HG03175 (cell line): ENCODE data around the gene TLCD1.
"Not testable (repeated sequence)": the region's sequence is repeated elsewhere in the genome, so short reads cannot be mapped to it uniquely, and the experiment has no call there.

Experiments
- ATAC-seq: cut with Tn5 transposase; IDR thresholded peaks from one replicate; pipeline ENCODE4 v1.9.1; 2021; ENCODE audit warnings: mild to moderate bottlenecking, moderate library complexity; ENCODE audit not compliant: unreplicated experiment

TLCD1 gene

DNA sequence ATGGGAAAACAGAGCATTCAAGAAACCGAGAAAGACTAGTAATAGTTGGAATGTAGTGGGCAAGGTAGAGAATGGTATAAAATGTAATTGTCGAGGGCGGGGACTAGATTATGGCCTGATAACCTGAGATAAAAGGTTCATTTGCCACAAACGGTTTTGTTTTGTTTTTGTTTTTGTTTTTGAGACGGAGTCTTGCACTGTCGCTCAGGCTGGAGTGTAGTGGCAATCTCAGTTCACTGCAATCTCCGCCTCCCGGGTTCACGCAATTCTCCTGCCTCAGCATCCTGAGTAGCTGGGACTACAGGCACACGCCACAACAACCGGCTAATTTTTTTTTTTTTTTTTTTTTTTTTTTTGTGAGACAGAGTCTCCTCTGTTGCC lies 3.9 kb upstream of the TLCD1 start:
- no peak for ATAC-seq

DNA sequence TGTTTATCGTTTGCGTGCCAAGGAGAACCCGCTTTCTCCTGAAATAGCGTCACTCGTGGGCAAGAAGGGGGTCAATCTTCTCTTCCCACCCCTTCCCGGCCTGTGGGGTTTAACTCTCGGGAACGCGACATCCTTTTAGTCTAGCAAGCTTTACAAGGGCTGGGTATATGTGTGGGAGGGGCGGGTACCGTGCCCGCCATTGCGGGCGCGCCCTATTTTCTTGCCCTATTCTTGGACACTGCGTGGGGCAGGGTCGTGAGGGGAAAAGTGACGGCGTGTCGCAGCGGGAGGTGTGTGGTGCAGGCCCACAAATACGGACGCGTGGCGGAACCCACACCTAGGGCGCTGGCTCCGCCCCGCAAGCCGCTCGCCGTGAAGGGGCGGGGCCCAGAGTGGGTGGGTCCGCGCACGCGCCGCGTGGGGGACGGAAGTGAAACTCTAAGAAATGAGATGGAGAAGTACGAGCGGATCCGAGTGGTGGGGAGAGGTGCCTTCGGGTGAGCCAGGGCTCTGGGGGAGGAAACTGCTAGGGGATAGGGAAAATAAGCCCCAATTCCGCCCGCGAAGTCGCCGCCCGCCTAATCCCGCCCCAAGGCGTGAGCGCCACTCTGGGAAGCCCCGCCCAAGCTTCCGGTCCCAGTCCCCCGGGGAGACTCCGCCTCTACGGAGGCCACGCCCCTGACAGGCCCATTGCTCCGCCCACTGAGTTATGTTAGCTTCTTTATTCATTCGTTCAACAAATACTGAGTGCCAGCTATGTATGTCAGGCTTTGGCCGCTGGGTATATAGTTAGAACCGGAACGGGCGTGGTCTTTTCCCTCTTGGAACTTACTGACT lies 2.5 kb upstream of the TLCD1 start, which contains the start of gene NEK8:
Gene NEK8 (plus strand): TSS at position 425 of the 837 bp plus-strand sequence. CDS start 26 bp downstream, at position 451.
- peak; percentile 39 for ATAC-seq

DNA sequence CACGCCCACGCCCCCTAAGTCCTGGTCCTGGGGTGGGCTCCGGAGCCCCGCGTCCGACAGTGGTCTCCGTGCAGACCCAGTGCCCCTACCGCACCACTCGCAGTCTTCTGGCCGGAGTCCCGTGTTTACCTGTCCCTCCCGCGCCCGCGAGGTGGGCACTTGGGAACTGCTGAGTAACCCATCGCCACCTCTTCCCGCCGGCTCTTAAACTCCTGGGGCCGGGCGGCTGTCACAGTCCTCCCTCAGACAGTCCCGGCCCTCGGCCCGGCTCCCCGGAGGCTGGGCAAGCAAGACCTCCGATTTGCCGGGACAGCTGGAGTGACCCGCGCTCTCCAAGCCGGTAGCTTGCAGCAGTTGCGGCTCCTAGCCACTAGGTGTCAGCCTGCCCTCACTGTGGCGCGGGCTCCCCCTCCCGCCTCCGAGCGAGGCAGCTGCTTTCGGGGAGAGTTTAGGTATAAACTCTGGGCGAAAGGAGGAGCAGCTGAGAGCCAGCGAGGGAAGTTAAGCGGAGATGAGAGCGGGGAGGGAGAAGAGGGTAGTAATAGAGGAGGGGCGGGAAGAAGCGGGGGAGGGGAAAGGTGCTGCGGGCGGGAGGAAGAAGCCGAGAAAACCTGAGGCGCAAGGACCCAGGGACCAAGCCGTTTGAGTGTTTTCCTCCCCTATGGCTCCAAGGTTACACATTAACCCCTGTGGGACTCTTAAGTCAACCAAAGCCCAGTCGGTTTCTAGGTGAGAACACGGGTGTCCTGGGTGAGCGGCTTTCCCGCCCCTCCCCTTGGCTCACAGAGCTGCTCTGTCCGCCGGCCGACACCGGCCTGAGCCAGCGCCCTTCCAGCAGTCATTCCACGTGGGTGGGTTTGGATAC lies 826 bp upstream of the TLCD1 start:
- ATAC-seq = peak; percentile 43

DNA sequence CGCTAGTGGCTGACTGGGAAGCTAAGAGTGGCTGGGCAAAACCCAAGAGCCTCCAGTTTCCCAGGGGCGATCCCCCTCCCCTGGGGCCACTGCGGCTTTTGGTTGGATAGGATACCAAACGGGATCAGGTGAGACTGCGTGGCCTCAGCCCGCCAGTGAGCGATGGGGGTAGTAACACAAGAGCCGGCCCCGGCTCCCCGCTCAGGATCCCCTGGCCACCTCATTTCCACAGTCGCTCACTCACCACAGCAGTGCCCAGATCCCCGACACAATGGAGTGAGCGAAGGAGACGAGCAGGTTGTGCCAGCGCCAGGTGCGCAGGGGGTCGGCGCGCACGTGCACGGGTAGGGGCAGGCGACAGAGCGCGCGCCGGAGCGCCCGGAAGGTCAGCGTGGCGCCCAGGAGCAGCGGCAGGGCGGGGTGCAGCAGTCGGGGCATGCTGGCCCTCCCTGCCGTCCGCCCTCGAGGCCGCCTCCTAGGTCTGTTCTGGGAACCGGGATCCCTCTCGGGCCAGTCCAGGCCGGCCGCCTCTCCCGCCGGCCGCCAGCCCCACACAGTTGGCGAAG lies 290 bp downstream of the TLCD1 start:
- no peak for ATAC-seq

- no peak for ATAC-seq
Observed at GRCh38 chr17:28725166-28725659, 820 bp downstream of the TLCD1 start.

DNA sequence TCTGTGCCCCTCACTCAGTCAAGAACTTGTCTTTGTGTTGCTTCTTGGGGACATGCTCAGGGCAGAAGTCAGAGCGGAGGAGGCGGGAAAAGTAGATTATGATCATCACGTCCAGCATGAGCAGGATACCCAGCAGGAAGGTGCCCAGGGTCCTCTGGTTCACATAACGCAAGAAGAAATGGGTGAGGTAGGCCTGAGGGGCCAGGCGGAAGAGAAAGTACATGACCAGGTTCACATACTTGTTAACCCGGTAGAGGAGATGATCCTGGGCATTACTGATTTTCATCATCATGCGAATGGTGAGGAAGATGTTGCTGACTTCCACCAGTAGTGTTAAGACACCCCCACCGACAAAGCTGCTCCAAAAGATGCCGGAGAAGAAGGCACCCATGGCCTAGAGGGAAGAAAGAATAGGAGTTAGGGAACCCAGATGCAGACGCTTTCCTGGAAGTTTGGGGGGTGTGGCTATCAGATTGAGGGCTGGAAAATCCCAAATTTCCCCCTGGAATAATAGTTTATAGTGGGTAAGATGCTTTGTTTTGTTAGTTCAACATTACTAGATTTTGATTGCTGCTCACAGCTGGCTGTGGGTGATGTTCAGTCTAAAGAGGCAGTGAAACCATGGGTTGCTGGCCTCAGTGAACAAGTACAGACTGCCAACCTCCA lies 1.4 kb downstream of the TLCD1 start:
- no peak for ATAC-seq

- not testable (repeated sequence) for ATAC-seq
Observed at GRCh38 chr17:28723836-28724499, 2.1 kb downstream of the TLCD1 start.

GRCh38 chr17:28723159-28723835 lies 2.7 kb downstream of the TLCD1 start:
- ATAC-seq = no peak

DNA sequence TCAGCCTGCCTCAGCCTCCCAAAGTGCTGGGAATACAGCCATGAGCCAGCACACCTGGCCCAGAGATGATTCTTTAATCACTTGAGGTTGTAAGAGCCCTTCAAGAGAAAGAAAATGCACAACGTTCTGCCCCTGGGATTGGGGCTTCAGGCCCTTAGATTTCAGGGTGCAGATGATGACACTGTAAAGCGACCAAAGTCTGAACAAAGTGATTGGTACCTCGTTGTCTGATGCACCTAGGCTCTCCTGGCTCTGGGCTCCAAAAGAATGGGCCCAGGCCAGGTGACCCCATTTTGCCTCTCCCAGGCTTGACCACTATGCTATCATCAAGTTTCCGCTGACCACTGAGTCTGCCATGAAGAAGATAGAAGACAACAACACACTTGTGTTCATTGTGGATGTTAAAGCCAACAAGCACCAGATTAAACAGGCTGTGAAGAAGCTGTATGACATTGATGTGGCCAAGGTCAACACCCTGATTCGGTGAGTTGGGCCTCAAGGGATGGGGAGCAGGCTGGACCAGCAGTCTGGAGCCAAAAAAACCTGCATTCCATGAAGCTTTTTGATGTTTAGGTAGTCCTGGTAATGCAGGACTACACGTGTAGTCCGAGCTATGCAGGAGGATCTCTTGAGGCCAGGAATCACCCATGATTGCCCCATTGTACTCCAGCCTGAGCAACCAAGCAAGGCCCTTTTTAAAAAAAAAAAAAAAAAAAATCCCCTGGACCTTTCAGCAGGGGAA lies 3.4 kb downstream of the TLCD1 start:
- ATAC-seq = no peak

- ATAC-seq = not testable (repeated sequence)
Observed at GRCh38 chr17:28720997-28721329, 5.1 kb downstream of the TLCD1 start.

DNA sequence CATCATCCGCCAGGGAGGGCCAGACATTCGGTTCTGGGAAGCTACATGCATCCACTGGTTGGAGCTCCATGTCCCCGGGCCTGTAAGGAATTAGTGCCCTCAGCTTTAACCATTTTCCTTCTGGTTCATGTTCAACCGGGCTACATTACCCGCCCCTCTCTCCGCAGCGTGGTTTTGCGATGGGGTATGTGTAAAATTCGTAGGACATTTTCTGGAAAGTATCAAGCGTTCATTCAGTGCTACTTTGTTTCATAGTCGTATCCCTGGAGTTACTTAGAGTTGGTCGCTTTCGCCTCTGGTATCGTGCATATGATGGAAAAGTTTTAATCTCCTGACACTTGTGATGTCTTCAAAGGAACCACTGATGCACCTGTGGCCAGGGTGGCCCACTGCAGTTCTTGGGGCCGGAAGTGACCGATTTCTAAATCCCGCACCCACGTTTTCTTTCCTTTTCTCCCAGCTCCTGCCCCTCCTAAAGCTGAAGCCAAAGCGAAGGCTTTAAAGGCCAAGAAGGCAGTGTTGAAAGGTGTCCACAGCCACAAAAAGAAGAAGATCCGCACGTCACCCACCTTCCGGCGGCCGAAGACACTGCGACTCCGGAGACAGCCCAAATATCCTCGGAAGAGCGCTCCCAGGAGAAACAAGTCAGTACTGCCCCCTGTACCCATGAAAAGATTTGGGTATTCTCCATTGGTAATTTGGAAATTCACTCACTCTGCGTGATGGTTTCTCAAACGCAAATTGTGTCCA lies 5.6 kb downstream of the TLCD1 start:
- ATAC-seq = no peak

DNA sequence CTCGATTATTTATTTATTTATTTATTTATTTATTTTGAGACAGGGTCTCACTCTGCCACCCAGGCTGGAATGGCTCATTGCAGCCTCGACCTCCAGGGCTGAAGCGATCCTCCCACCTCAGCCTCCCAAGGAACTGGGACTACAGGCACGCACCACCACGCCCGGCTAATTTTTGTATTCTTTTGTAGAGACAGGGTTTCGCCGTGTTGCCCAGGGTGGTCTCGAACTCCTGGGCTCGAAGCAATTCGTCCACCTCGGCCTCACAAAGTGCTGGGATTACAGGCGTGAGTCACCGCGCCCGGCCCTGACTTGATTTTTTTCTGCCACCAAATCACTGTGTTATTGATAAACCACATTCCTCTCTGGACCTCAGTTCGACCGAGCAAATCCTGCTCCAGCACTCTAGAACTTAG lies 7.0 kb downstream of the TLCD1 start:
- no peak for ATAC-seq

- ATAC-seq = no peak
Observed at GRCh38 chr17:28718333-28719020, 7.6 kb downstream of the TLCD1 start.

GRCh38 chr17:28717578-28718332 lies 8.3 kb downstream of the TLCD1 start, which contains the start of gene RAB34:
RAB34 (minus strand) TSS chr17:28717868; CDS start chr17:28717266, 602 bp downstream.
- ATAC-seq = no peak

- ATAC-seq = no peak
Observed at GRCh38 chr17:28716740-28717577, 9.1 kb downstream of the TLCD1 start.

DNA sequence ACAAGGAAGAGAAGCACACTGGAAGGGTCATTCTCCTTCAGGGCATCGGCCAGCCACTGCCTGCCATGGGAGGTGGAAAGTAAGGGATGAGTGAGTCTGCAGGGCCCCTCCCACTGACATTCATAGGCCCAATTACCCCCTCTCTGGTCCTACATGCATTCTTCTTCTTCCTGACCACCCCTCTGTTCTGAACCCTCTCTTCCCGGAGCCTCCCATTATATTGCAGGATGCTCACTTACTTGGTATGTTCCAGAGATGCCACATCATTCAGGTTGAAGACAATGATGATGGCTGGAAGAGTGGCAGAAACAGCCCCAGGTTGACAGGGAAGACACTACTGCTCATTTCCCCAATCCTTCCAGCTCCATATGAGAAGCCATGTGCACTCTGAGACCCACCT lies 10.8 kb downstream of the TLCD1 start:
- ATAC-seq = no peak
